ENCODE measurements around the gene TIMM50.

DNA sequence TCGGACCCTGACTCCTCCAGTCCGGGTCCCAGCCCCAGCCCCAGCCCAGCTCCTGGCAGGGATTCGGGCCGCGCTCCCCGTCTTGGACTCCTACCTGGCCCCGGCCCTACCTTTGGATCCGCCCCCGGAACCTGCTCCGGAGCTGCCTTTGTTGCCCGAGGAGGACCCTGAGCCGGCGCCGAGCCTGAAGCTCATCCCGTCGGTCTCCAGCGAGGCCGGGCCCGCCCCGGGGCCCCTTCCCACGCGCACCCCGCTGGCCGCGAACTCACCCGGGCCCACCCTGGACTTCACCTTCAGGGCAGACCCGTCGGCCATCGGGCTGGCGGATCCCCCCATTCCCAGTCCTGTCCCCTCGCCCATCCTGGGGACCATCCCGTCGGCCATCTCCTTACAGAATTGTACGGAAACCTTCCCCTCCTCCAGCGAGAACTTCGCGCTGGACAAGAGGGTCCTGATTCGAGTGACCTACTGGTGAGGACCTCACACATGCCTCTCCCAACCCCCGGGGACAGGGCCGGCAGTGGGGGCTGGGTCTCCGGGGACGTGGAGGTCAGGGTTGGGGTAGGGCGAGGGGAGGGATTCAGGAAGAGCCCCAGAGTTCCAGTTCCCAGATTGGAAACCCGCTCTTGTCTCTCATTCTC is 35.0 kb downstream of the TIMM50 start:
- TF ChIP-seq, protein P1, sequence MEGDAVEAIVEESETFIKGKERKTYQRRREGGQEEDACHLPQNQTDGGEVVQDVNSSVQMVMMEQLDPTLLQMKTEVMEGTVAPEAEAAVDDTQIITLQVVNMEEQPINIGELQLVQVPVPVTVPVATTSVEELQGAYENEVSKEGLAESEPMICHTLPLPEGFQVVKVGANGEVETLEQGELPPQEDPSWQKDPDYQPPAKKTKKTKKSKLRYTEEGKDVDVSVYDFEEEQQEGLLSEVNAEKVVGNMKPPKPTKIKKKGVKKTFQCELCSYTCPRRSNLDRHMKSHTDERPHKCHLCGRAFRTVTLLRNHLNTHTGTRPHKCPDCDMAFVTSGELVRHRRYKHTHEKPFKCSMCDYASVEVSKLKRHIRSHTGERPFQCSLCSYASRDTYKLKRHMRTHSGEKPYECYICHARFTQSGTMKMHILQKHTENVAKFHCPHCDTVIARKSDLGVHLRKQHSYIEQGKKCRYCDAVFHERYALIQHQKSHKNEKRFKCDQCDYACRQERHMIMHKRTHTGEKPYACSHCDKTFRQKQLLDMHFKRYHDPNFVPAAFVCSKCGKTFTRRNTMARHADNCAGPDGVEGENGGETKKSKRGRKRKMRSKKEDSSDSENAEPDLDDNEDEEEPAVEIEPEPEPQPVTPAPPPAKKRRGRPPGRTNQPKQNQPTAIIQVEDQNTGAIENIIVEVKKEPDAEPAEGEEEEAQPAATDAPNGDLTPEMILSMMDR (conservative IDR thresholded peaks at IDR 0.05; ENCODE audit: low read depth, low read length), result no peak
- no peak for TF ChIP-seq EZH2 (IDR thresholded peaks at IDR 0.05; ENCODE audit: borderline replicate concordance, low read depth, low read length, poor library complexity, severe bottlenecking)

All from A673 (cell line).